Left ventricle myocardium inferior (tissue), 1 donor: ENCODE results near the gene RIPOR2. TPM values are rescaled to one million over a fixed set of nuclear protein-coding genes. Genes with fewer than 3 reads are reported as not detected.

Experiments used
- DNase-seq: peaks from one replicate; pipeline ENCODE4 v3.0.0-alpha.2; 2020
- H3K27ac ChIP-seq: fragments of 200-600 bp; replicated peaks from 2 replicates; pipeline ENCODE4 v1.8.0; 2021
- H3K27me3 ChIP-seq: fragments of 200-600 bp; 2 replicates; pipeline ENCODE4 v1.8.0; 2021; ENCODE audit warnings: low read depth
- H3K36me3 ChIP-seq: fragments of 200-600 bp; 2 replicates; pipeline ENCODE4 v1.8.0; 2021
- H3K4me1 ChIP-seq: fragments of 200-600 bp; 2 replicates; pipeline ENCODE4 v1.8.0; 2021
- H3K4me3 ChIP-seq: fragments of 200-600 bp; 2 replicates; pipeline ENCODE4 v1.8.0; 2021; ENCODE audit warnings: mild to moderate bottlenecking, moderate library complexity
- H3K9me3 ChIP-seq: fragments of 200-600 bp; replicated peaks from 2 replicates; pipeline ENCODE4 v1.8.0; 2021
- intact Hi-C: fragments of 100-400 bp; cut with micrococcal nuclease; formaldehyde crosslinking; loops from one replicate; pipeline ENCODE4 v1.11.0; 2022
- total RNA-seq: library from RNA; stranded (reverse); fragmentation: NEBNext Ultra II Directional; extraction: Animal tissue kit (Norgen Biotek cat#: 25700); gene quantifications from one replicate; pipeline ENCODE4 v1.2.1, GENCODE V29; 2021
- TF ChIP-seq, protein P1 (sequence below): fragments of 200-600 bp; IDR thresholded peaks from 2 replicates; pipeline ENCODE4 v1.8.0; 2021; ENCODE audit warnings: antibody characterized with exemption, mild to moderate bottlenecking, borderline replicate concordance
- donor health status: DM: no; HTN: yes; CAD: no; lungs with severe emphysema.

RIPOR2 gene
- total RNA-seq, 1 donor from 2014 or later: 3.1 TPM

DNA sequence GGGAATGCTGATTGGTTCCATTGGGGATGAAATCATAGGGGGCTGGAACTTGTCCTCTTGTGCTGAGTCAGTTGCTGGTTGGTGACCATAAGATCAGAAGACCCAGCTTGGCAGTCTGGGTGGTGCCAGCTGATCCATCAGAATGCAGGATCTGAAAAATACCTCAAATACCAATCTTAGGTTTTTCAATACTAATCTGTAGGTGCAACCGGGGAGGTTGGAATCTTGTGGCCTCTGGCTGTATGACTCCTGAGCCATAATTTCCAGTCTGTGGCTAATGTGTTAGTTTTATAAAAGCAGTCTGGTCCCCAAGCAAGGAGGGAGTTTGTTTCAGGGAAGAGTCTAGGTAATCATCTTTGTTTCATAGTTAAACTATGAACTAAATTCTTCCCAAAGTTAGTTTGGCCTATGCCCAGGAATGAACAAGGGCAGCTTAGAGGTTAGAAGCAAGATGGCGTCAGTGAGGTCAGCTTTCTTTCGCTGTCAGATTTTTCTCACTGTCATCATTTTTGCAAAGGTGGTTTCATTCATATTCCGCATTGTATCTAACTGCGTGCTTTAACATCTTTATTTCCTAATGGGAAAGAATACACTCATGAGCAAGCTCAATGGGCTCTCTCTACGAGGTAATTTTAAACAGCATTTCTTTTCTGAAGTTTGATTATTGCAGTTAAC, 139.0 kb downstream of the RIPOR2 start:
- TF ChIP-seq, protein P1, sequence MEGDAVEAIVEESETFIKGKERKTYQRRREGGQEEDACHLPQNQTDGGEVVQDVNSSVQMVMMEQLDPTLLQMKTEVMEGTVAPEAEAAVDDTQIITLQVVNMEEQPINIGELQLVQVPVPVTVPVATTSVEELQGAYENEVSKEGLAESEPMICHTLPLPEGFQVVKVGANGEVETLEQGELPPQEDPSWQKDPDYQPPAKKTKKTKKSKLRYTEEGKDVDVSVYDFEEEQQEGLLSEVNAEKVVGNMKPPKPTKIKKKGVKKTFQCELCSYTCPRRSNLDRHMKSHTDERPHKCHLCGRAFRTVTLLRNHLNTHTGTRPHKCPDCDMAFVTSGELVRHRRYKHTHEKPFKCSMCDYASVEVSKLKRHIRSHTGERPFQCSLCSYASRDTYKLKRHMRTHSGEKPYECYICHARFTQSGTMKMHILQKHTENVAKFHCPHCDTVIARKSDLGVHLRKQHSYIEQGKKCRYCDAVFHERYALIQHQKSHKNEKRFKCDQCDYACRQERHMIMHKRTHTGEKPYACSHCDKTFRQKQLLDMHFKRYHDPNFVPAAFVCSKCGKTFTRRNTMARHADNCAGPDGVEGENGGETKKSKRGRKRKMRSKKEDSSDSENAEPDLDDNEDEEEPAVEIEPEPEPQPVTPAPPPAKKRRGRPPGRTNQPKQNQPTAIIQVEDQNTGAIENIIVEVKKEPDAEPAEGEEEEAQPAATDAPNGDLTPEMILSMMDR: no peak
- no peak for DNase-seq
- intact Hi-C loops: no loop called here
- Histone ChIP-seq H3K27ac (no peak overlapping the region), H3K36me3 (no peaks in the 10 kb centered on the region), H3K4me1 (no peaks in the 10 kb centered on the region), H3K9me3 (no peaks in the 10 kb centered on the region), H3K27me3 (no peaks in the 10 kb centered on the region), H3K4me3 (no peak overlapping the region)

DNA sequence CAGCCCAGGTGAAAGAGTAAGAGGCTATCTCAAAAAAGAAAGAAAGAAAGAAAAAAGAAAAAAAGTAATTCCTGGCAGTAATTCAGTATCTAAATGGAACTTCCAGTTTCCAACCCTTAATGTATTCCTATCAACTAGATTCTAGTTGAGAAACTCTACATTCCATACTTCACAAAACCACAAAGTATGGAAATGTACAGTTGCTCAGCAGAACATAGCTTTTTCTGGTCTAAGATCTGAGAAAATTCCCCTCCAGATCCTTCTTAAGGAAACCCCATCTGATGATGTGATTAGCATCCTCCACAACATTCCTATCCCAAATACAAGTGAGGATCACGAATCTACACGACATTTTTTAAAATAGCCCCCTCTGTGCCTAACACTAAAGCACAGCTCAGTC, 140.7 kb downstream of the RIPOR2 start:
- Histone ChIP-seq H3K4me1 (no peaks in the 10 kb centered on the region), H3K36me3 (no peaks in the 10 kb centered on the region), H3K9me3 (no peaks in the 10 kb centered on the region), H3K27ac (no peak overlapping the region), H3K4me3 (no peak overlapping the region), H3K27me3 (no peaks in the 10 kb centered on the region)
- TF ChIP-seq, protein P1: no peak
- intact Hi-C loops: no loop called here
- DNase-seq: no peak

DNA sequence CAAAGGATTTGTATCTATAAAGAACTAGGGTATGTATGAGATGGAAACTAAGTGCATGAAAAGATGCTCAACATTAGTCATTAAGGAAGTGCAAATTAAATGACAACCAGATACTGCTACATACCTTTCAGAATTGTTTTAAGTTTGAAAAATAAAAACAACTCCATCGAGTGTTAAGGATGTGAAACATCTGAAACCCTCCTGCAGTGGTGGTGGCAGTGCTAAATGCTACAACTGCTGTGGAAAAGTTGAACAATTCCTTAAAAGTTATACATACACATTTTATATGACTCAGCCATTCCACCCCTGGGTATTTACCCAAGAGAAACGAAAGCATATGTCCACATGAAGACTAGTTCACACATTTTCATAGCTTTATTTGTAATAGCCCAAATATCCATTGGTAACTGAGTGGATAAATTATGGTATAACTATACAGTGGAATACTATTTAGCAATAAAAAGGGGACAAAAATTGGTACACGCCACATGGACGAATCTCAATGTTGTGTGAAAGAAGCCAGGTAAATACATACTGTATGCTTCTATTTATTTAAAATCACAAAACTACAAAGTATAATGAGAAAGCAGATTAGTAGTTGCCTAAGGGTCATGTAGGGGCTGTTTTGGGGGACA, 147.6 kb downstream of the RIPOR2 start:
- H3K27me3 ChIP-seq: no peaks in the 10 kb centered on the region
- DNase-seq: no peak
- TF ChIP-seq, protein P1: no peak
- no peak overlapping the region for H3K27ac ChIP-seq
- peaks cover 47% of the 10 kb centered on the region for H3K36me3 ChIP-seq
- no peaks in the 10 kb centered on the region for H3K9me3 ChIP-seq
- no peak overlapping the region for H3K4me3 ChIP-seq
- H3K4me1 ChIP-seq: no peaks in the 10 kb centered on the region
- intact Hi-C loops: no loop called here

DNA sequence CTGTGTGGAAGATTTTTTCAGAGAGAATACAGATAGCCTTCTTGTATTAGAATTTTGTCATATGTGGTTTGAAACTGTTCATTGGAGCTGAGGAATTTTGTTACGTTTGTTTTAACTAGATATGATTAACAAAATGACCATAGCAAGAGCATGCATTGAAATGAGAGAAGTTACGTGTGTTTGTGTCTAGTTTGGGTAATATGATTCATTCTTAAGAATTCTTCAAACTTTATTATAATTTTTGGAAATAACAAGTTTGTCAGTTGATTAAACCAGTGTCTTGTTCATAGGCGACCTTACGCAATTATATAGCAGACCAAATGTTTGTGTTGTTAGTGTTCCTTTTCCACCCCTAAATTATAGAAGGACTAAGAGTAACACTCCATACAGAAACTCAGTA, 155.6 kb downstream of the RIPOR2 start:
- Histone ChIP-seq H3K4me3 (no peak overlapping the region), H3K36me3 (peaks cover 29% of the 10 kb centered on the region), H3K27me3 (no peaks in the 10 kb centered on the region), H3K9me3 (no peaks in the 10 kb centered on the region), H3K4me1 (peaks cover 27% of the 10 kb centered on the region), H3K27ac (no peak overlapping the region)
- intact Hi-C loops: no loop called here
- no peak for DNase-seq
- TF ChIP-seq, protein P1: no peak

DNA sequence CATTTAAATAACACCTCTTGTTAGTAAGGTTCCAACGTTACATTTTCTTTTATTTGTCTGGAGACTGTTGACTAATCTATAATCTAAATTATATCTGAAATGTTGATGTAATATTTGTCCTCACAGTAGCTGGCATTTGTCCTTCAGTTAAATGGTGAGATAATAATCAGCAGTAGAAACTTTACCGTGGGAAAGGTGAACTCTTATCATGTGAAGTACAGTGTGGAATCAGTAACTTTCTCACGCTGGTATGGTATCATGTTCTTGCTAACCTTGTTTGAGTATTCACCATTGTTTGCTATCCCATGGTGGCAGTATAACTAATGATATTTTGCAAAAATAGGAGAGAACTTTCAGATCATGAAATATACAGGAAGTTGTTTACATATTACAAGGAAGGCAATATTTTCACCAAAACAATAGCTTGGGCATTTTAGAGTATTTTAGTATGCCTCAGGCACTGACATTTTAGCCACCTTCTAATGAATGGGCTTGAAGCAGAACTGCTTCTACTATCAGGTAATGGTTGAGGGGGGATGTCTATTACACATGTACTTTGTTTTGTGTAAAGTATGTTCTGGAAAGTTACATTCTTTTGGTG, 156.2 kb downstream of the RIPOR2 start:
- TF ChIP-seq, protein P1: no peak
- no peak overlapping the region for H3K27ac ChIP-seq
- no peak for DNase-seq
- H3K4me3 ChIP-seq: no peak overlapping the region
- no peaks in the 10 kb centered on the region for H3K27me3 ChIP-seq
- peaks cover 31% of the 10 kb centered on the region for H3K4me1 ChIP-seq
- peaks cover 24% of the 10 kb centered on the region for H3K36me3 ChIP-seq
- H3K9me3 ChIP-seq: no peaks in the 10 kb centered on the region
- intact Hi-C loops: no loop called here
